ENCODE measurements around the gene MGMT. TPM values are rescaled to one million over a fixed set of nuclear protein-coding genes. Genes with fewer than 3 reads are reported as not detected.

The MGMT gene
- polyA plus RNA-seq, 2 donors = 8.6 to 13.0 TPM

DNA sequence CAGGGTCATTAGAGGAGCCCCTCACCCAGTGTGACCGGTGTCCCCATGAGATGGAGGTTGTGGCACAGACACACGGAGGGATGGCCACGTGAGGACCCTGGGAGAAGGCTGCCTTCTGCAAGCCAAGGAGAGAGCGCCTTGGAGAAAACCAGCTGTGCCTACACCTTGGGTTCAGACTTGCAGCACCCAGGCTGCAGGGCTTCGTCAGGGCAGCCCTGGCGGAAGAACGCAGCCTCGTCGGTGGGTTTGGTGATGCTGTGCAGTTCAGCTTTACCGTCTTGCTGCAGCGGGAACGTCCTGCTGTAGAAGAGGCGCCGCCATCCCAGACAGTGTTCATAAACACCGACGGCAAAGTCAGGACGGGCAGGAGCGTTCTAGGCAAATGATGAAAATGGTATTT is 89.3 kb downstream of the MGMT start:
- Histone ChIP-seq H3K27me3 (ENCODE audit: control insufficient read depth in 1 of 2, insufficient read depth in 2 of 2, low read length in 2 of 2) (no peaks in the 10 kb centered on the region), H3K27ac (ENCODE audit: low read depth in 2 of 2, low read length in 1 of 2) (no peak overlapping the region), H3K36me3 (ENCODE audit: control insufficient read depth in 2 of 2, insufficient read depth in 2 of 2, low read length in 1 of 2) (peaks cover 0 to 2% of the 10 kb centered on the region in 2 donors), H3K4me1 (ENCODE audit: control insufficient read depth in 2 of 2, insufficient read depth in 2 of 2, low read length in 1 of 2) (peaks cover 0 to 2% of the 10 kb centered on the region in 2 donors), H3K9me3 (ENCODE audit: control insufficient read depth in 2 of 2, insufficient read depth in 1 of 2, low read depth in 1 of 2, low read length in 1 of 2) (peaks cover 0 to 2% of the 10 kb centered on the region in 2 donors), H3K4me3 (ENCODE audit: low read depth in 1 of 2, low read length in 2 of 2) (no peak overlapping the region)
- 96% methylated on average over 18 of the region's 18 CpGs for WGBS, 2 donors

DNA sequence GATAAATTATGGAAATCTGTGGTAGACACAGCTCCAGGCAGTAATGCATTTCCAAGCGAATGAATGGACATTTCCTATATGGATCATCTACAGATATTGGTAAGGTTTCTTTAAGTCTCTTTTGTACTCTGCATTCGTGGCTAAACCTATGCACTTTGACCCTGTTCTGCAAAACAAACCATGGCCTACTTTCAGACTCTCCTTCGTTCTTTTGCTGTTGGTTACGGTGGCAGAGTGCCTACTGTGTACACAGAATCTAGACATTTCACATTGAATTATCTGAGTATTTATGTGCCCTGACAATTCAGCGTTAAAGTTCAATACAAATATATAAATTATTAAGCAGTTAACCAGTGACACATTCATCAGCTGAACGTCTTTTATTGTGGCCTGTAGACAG is 93.3 kb downstream of the MGMT start:
- whole genome bisulfite sequencing, 2 donors = 73 to 84% methylated on average over 6 of the region's 6 CpGs
- H3K27me3 ChIP-seq (ENCODE audit: control insufficient read depth in 1 of 2, insufficient read depth in 2 of 2, low read length in 2 of 2) = no peaks in the 10 kb centered on the region
- no peak overlapping the region for H3K4me3 ChIP-seq (ENCODE audit: low read depth in 1 of 2, low read length in 2 of 2)
- peaks cover 0 to 2% of the 10 kb centered on the region in 2 donors for H3K9me3 ChIP-seq (ENCODE audit: control insufficient read depth in 2 of 2, insufficient read depth in 1 of 2, low read depth in 1 of 2, low read length in 1 of 2)
- no peak overlapping the region for H3K27ac ChIP-seq (ENCODE audit: low read depth in 2 of 2, low read length in 1 of 2)
- no peaks in the 10 kb centered on the region for H3K36me3 ChIP-seq (ENCODE audit: control insufficient read depth in 2 of 2, insufficient read depth in 2 of 2, low read length in 1 of 2)
- peaks cover 0 to 2% of the 10 kb centered on the region in 2 donors for H3K4me1 ChIP-seq (ENCODE audit: control insufficient read depth in 2 of 2, insufficient read depth in 2 of 2, low read length in 1 of 2)

DNA sequence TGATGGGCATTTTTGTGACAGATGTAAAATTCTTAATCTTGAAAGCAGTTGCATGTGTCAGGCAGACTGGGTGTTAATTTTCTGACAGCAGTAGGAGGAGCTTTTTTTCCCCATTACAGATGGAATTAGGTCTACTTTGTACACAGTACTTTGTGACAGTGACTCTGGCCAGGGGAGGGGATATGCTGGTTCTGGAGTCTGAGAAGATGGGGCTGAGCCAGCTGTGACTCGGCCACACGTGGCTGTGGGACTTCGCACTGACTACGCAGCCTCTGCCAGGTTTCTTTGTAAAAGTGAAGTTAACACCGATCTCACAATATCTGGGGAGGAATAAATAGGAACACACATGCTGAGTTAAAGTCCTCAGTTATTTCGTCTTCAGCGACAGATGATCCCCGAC is 95.4 kb downstream of the MGMT start:
- 86 to 94% methylated on average over 8 of the region's 8 CpGs for WGBS, 2 donors

DNA sequence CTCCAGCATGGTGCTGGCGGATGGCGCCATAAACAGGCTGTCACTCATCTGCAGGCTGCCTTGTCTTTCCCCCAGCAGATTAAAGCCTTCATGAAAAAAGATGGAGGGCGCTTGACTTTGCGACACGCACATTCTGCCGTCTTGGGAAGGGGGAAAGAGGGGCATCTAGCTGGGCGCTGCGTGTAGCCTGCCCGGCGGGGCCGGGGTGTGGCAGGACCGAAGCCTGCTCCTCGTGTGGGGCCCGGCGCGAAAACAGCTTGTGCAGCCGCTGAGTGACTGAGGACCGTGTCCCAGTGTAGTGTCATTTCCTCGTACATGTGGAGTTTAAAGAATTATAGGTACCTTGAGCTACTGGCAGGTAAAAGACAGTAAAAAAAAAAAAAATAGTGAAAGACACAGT is 97.9 kb downstream of the MGMT start:
- H3K36me3 ChIP-seq (ENCODE audit: control insufficient read depth in 2 of 2, insufficient read depth in 2 of 2, low read length in 1 of 2) = peaks cover 0 to 3% of the 10 kb centered on the region in 2 donors
- H3K4me1 ChIP-seq (ENCODE audit: control insufficient read depth in 2 of 2, insufficient read depth in 2 of 2, low read length in 1 of 2) = no peaks in the 10 kb centered on the region
- no peak overlapping the region for H3K4me3 ChIP-seq (ENCODE audit: low read depth in 1 of 2, low read length in 2 of 2)
- peaks cover 0 to 8% of the 10 kb centered on the region in 2 donors for H3K9me3 ChIP-seq (ENCODE audit: control insufficient read depth in 2 of 2, insufficient read depth in 1 of 2, low read depth in 1 of 2, low read length in 1 of 2)
- 95 to 97% methylated on average over 19 of the region's 19 CpGs for WGBS, 2 donors
- H3K27ac ChIP-seq (ENCODE audit: low read depth in 2 of 2, low read length in 1 of 2) = no peak overlapping the region
- no peaks in the 10 kb centered on the region for H3K27me3 ChIP-seq (ENCODE audit: control insufficient read depth in 1 of 2, insufficient read depth in 2 of 2, low read length in 2 of 2)

More for the DNA sequence above, 95.4 kb downstream of the MGMT start:
- Histone ChIP-seq H3K27me3 (ENCODE audit: control insufficient read depth in 1 of 2, insufficient read depth in 2 of 2, low read length in 2 of 2) (no peaks in the 10 kb centered on the region), H3K4me3 (ENCODE audit: low read depth in 1 of 2, low read length in 2 of 2) (no peak overlapping the region), H3K27ac (ENCODE audit: low read depth in 2 of 2, low read length in 1 of 2) (no peak overlapping the region), H3K4me1 (ENCODE audit: control insufficient read depth in 2 of 2, insufficient read depth in 2 of 2, low read length in 1 of 2) (peaks cover 0 to 2% of the 10 kb centered on the region in 2 donors), H3K9me3 (ENCODE audit: control insufficient read depth in 2 of 2, insufficient read depth in 1 of 2, low read depth in 1 of 2, low read length in 1 of 2) (peaks cover 0 to 3% of the 10 kb centered on the region in 2 donors), H3K36me3 (ENCODE audit: control insufficient read depth in 2 of 2, insufficient read depth in 2 of 2, low read length in 1 of 2) (peaks cover 0 to 3% of the 10 kb centered on the region in 2 donors)

DNA sequence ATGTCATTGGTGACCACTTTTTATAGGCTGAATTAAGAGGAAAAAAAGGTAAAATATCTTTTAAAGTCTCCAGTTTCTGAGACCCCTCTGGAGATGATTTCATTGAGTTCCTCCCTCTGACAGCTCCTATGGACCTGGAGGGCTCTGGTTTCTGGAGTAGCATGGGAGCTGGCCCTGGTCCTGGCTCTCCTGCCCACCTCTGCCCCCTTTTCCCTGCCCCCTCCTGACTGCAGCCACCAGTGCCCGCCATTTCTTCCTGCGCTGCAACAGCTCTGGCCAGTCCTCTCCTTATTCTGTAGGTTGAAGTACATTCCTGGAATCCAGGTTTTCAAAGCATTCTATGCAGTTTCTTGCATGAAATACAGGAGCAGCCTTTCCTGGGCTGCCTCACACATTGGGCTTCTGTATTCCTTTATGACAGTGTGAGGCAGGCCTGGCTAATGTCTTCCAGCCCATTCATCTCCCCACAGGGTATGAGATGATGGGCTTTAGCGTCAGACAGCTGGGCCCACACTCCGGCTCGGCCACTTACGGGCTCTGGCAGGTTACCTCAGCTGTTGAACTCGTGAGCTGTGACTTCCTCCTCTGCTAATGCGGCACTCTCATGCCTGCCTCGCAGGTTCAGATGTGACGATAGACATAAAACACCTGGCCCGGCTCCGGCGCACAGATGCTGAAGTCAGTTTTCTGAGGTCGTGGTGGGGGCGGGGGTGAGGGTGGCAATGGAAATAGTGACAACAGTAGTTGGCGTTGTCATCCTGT is 101.7 kb downstream of the MGMT start:
- Histone ChIP-seq H3K27ac (ENCODE audit: low read depth in 2 of 2, low read length in 1 of 2) (no peak overlapping the region), H3K4me3 (ENCODE audit: low read depth in 1 of 2, low read length in 2 of 2) (no peak overlapping the region), H3K36me3 (ENCODE audit: control insufficient read depth in 2 of 2, insufficient read depth in 2 of 2, low read length in 1 of 2) (peaks cover 0 to 3% of the 10 kb centered on the region in 2 donors), H3K4me1 (ENCODE audit: control insufficient read depth in 2 of 2, insufficient read depth in 2 of 2, low read length in 1 of 2) (no peaks in the 10 kb centered on the region), H3K9me3 (ENCODE audit: control insufficient read depth in 2 of 2, insufficient read depth in 1 of 2, low read depth in 1 of 2, low read length in 1 of 2) (peaks cover 0 to 8% of the 10 kb centered on the region in 2 donors), H3K27me3 (ENCODE audit: control insufficient read depth in 1 of 2, insufficient read depth in 2 of 2, low read length in 2 of 2) (no peaks in the 10 kb centered on the region)
- WGBS, 2 donors = 80 to 88% methylated on average over 16 of the region's 16 CpGs

DNA sequence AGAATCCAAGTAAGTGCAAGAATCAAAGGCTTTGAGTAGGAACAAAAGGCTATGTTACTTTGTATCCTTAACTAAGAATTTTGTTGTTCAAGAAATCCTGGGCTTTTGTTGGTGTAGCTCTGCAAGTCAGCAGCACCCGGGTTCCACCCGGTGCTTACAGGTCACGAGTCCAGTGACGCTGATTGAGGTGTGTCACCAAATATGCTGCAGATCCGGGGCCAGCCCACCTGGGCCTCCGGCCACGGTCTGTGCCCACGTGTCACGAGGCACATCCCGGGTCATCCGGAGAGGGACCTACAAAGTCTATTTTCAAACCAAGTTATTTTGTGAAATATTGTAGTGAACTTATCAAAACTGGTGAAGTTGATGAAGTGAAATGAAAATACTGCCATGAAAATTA is 103.1 kb downstream of the MGMT start:
- WGBS, 2 donors = 92 to 95% methylated on average over 11 of the region's 11 CpGs
- no peak overlapping the region for H3K4me3 ChIP-seq (ENCODE audit: low read depth in 1 of 2, low read length in 2 of 2)
- H3K27me3 ChIP-seq (ENCODE audit: control insufficient read depth in 1 of 2, insufficient read depth in 2 of 2, low read length in 2 of 2) = no peaks in the 10 kb centered on the region
- no peaks in the 10 kb centered on the region for H3K4me1 ChIP-seq (ENCODE audit: control insufficient read depth in 2 of 2, insufficient read depth in 2 of 2, low read length in 1 of 2)
- no peak overlapping the region for H3K27ac ChIP-seq (ENCODE audit: low read depth in 2 of 2, low read length in 1 of 2)
- peaks cover 0 to 3% of the 10 kb centered on the region in 2 donors for H3K36me3 ChIP-seq (ENCODE audit: control insufficient read depth in 2 of 2, insufficient read depth in 2 of 2, low read length in 1 of 2)
- peaks cover 0 to 8% of the 10 kb centered on the region in 2 donors for H3K9me3 ChIP-seq (ENCODE audit: control insufficient read depth in 2 of 2, insufficient read depth in 1 of 2, low read depth in 1 of 2, low read length in 1 of 2)

DNA sequence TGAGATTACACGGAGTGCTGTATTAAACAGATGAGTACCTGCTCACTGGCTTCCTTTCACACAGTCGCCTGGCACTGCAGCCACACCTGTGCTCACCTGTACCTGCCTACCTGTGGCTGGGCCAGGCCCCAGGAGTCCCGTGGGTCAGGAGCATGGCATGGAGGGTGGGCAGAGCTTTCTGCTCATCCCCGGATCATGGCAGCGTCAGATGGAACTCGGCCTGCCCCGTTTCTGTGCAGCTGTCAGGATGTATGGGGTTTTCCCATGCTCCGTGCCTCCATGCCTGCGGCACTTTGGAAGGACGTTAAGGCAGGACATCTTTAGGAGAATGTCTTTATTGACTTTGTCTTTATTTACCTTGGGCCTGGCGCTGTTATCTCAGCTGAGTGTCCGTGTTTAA is 112.2 kb downstream of the MGMT start:
- 80 to 83% methylated on average over 12 of the region's 12 CpGs for WGBS, 2 donors

DNA sequence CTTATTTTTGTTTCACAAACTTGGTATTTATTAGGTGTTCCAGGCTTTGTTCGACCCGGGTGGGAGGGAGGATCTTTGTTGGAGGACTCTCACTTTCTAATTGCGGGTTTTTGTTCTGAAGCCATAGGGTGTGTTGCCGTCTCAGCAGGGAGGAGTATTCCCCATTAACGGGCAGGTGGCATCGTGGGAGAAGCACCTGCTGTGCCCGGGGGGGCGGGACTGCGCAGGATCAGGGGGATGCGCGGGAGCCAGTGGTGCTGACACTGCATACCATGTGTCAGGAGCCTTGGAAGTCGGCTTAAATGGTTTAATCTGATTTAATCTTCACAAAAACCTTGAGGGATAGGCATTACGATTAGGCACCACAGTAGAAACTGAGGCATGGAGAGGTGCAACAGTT is 113.0 kb downstream of the MGMT start:
- no peaks in the 10 kb centered on the region for H3K27me3 ChIP-seq (ENCODE audit: control insufficient read depth in 1 of 2, insufficient read depth in 2 of 2, low read length in 2 of 2)
- H3K4me1 ChIP-seq (ENCODE audit: control insufficient read depth in 2 of 2, insufficient read depth in 2 of 2, low read length in 1 of 2) = no peaks in the 10 kb centered on the region
- no peak overlapping the region for H3K4me3 ChIP-seq (ENCODE audit: low read depth in 1 of 2, low read length in 2 of 2)
- 91% methylated on average over 13 of the region's 13 CpGs for WGBS, 2 donors
- no peaks in the 10 kb centered on the region for H3K36me3 ChIP-seq (ENCODE audit: control insufficient read depth in 2 of 2, insufficient read depth in 2 of 2, low read length in 1 of 2)
- peaks cover 6 to 11% of the 10 kb centered on the region in 2 donors for H3K9me3 ChIP-seq (ENCODE audit: control insufficient read depth in 2 of 2, insufficient read depth in 1 of 2, low read depth in 1 of 2, low read length in 1 of 2)
- no peak overlapping the region for H3K27ac ChIP-seq (ENCODE audit: low read depth in 2 of 2, low read length in 1 of 2)

More for the DNA sequence above, 112.2 kb downstream of the MGMT start:
- Histone ChIP-seq H3K36me3 (ENCODE audit: control insufficient read depth in 2 of 2, insufficient read depth in 2 of 2, low read length in 1 of 2) (no peaks in the 10 kb centered on the region), H3K4me1 (ENCODE audit: control insufficient read depth in 2 of 2, insufficient read depth in 2 of 2, low read length in 1 of 2) (no peaks in the 10 kb centered on the region), H3K27ac (ENCODE audit: low read depth in 2 of 2, low read length in 1 of 2) (no peak overlapping the region), H3K4me3 (ENCODE audit: low read depth in 1 of 2, low read length in 2 of 2) (no peak overlapping the region), H3K9me3 (ENCODE audit: control insufficient read depth in 2 of 2, insufficient read depth in 1 of 2, low read depth in 1 of 2, low read length in 1 of 2) (peaks cover 6 to 9% of the 10 kb centered on the region in 2 donors), H3K27me3 (ENCODE audit: control insufficient read depth in 1 of 2, insufficient read depth in 2 of 2, low read length in 2 of 2) (no peaks in the 10 kb centered on the region)

DNA sequence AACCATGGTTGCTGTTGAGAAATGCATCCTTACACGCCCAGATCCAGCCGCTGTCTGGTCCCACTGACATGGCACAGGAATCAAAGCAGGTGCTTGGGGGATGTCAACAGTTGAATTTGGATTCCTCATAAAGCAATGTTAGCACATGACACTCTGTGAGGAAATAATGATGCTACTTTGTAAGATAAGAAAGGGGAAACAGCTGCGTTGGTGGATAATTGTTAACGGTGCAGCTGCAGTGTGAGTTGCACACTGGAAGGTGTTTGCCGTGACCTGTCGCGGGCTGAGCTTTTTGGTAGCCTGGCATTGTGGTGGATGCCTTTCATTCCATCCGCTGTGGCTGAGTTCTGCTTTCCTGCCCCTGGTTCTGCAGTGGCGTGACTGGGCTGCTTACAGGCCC is 113.9 kb downstream of the MGMT start:
- WGBS, 2 donors = 92 to 93% methylated on average over 9 of the region's 9 CpGs
- H3K27me3 ChIP-seq (ENCODE audit: control insufficient read depth in 1 of 2, insufficient read depth in 2 of 2, low read length in 2 of 2) = no peaks in the 10 kb centered on the region
- peaks cover 6 to 11% of the 10 kb centered on the region in 2 donors for H3K9me3 ChIP-seq (ENCODE audit: control insufficient read depth in 2 of 2, insufficient read depth in 1 of 2, low read depth in 1 of 2, low read length in 1 of 2)
- H3K36me3 ChIP-seq (ENCODE audit: control insufficient read depth in 2 of 2, insufficient read depth in 2 of 2, low read length in 1 of 2) = no peaks in the 10 kb centered on the region
- no peak overlapping the region for H3K27ac ChIP-seq (ENCODE audit: low read depth in 2 of 2, low read length in 1 of 2)
- H3K4me3 ChIP-seq (ENCODE audit: low read depth in 1 of 2, low read length in 2 of 2) = no peak overlapping the region
- no peaks in the 10 kb centered on the region for H3K4me1 ChIP-seq (ENCODE audit: control insufficient read depth in 2 of 2, insufficient read depth in 2 of 2, low read length in 1 of 2)

Measured in esophagus (tissue), 2 donors.